H54 (cell line): ENCODE measurements around the gene ALDH3B2.
A peak's percentile ranks its signal among the peaks of the same experiment; 100 is the strongest.
"Not testable (repeated sequence)": the region's sequence is repeated elsewhere in the genome, so short reads cannot be mapped to it uniquely, and the experiment has no call there.

Experiments
- DNase-seq: peaks from one replicate; pipeline ENCODE4 v3.0.0; 2011; ENCODE audit warnings: low spot score, mixed read lengths; ENCODE audit not compliant: insufficient read length
- FAIRE-seq: peaks from 3 replicates; lab custom pipeline; 2011; peaks lifted over from hg19 to GRCh38; lab: Jason Lieb, UNC
- POLR2A ChIP-seq: IDR thresholded peaks from 2 replicates; pipeline ENCODE4 v1.6.1; 2011; ENCODE audit warnings: low read depth, mild to moderate bottlenecking, low read length

ALDH3B2 gene

GRCh38 chr11:67638535-67639437 is 35.6 kb downstream of the ALDH3B2 start:
- TF ChIP-seq POLR2A = no peak
- no peak for DNase-seq
- no peak for FAIRE-seq

GRCh38 chr11:67637441-67637840 is 37.0 kb downstream of the ALDH3B2 start:
- not testable (repeated sequence) for FAIRE-seq, DNase-seq

- FAIRE-seq = no peak
- no peak for TF ChIP-seq POLR2A
Observed at GRCh38 chr11:67636962-67637361, 37.5 kb downstream of the ALDH3B2 start.

GRCh38 chr11:67635231-67635521 is 39.2 kb downstream of the ALDH3B2 start:
- FAIRE-seq = no peak

More at GRCh38 chr11:67636962-67637361, 37.5 kb downstream of the ALDH3B2 start:
- DNase-seq = no peak

GRCh38 chr11:67634366-67635230 is 39.8 kb downstream of the ALDH3B2 start:
- FAIRE-seq = no peak
- no peak for TF ChIP-seq POLR2A

More at GRCh38 chr11:67635231-67635521, 39.2 kb downstream of the ALDH3B2 start:
- no peak for DNase-seq
- TF ChIP-seq POLR2A = no peak

GRCh38 chr11:67633758-67634365 is 40.6 kb downstream of the ALDH3B2 start:
- TF ChIP-seq POLR2A = no peak
- DNase-seq = no peak
- no peak for FAIRE-seq

More at GRCh38 chr11:67634366-67635230, 39.8 kb downstream of the ALDH3B2 start:
- DNase-seq = no peak

- TF ChIP-seq POLR2A = no peak
- no peak for FAIRE-seq
- no peak for DNase-seq
Observed at GRCh38 chr11:67632982-67633755, 41.3 kb downstream of the ALDH3B2 start.

- TF ChIP-seq POLR2A = no peak
- no peak for FAIRE-seq
- DNase-seq = no peak
Observed at GRCh38 chr11:67632175-67632981, 42.0 kb downstream of the ALDH3B2 start.

GRCh38 chr11:67631853-67632174 is 42.6 kb downstream of the ALDH3B2 start:
- DNase-seq (no peak), FAIRE-seq (no peak)
- no peak for TF ChIP-seq POLR2A

- DNase-seq = no peak
- TF ChIP-seq POLR2A = no peak
- no peak for FAIRE-seq
Observed at GRCh38 chr11:67631411-67631810, 43.0 kb downstream of the ALDH3B2 start.

GRCh38 chr11:67630943-67631331 is 43.5 kb downstream of the ALDH3B2 start:
- no peak for TF ChIP-seq POLR2A
- no peak for FAIRE-seq
- DNase-seq = no peak

GRCh38 chr11:67630228-67630942 is 44.0 kb downstream of the ALDH3B2 start:
- FAIRE-seq = no peak
- peak; percentile 94 for DNase-seq
- peak; percentile 54; the same call in 1 of the 2 replicates for TF ChIP-seq POLR2A
